ENCODE measurements around the gene PVALEF. TPM values are rescaled to one million over a fixed set of nuclear protein-coding genes. Genes with fewer than 3 reads are reported as not detected.

Gene PVALEF
- polyA plus RNA-seq, 1 of the 3 experiments (the other 2 are of a cell fraction), result not detected

DNA sequence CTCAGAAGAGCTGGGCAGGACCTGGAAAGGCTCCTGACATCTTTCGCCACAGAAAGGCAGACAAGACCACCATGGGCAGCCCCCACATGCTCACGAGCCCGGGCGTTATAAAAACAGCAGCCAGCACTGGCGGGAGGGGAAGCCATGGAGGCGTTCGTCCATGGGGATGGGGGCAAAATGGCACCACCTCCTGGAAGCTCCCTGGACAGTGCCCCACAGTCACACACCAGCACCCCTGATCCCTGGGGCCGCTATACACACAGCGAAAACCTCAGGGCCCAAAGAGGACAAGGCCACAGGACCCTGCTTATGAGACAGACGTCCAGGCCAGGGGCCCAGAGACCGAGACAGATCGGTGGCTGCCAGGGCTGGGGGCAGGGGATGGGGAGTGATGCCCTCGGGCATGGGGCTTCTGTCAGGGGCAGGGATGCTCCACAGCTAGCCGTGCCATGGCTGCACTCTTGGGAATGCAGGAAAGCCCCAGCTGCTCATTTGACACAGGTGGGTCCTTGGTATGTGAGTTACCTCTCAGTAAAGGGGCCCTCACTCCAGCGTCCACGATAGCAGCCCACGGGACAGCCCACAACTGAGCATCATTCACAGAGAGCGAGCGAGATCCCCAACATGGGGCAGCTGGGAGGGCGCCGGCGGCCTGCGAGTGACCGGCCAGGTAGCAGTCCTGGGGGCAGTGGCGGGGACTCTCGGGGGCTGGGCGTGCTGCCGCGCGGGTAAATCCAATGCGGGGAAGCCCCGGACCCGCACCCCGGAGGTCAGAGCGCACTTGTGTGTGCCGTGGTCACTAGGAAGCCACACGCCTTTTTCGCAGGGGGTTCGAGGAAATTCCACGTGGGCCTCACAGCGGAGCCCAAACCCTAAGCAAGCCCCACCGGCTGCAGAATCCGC, 6.4 kb upstream of the PVALEF start:
- H3K9ac ChIP-seq, result no peak overlapping the region

DNA sequence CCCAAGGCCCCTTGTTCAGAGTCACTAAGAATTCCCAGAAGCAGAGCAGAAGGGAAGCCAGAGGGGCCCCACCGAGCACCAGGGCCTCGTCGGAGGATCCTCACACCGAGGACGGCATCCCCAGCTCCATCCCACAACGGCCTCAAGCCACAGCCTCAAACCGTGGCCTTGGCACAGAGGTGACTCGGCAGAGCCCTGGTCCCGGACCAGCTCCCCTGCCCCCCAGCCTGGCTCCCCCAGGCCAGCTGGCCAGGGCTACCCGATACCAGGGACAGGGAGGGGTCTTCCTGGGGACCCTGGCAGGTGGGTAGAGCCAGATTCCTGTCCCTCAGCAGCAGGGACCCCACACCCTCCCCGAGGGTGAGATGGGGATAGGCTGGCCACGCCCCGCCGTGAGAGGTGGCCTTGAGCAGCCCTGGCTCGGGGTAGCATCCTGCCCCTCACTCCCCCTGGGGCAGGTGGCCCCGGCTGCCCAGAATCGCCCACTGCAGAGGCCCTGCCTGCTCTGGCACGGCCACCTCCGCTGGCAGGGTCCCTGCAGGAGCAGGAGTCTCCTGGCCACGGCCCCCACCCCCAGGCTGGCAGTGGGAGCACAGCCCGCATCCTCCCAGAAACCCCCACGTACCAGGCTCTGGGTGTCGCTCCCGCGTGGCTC, 5.6 kb upstream of the PVALEF start:
- Histone ChIP-seq H3K79me2 (ENCODE audit: insufficient read depth) (no peaks in the 10 kb centered on the region), H3K9me2 (no peaks in the 10 kb centered on the region), H3K4me3 (ENCODE audit: low read depth in 2 of 2, low read length in 1 of 2) (no peak overlapping the region), H3K27me3 (ENCODE audit: insufficient read depth) (0 out of 2 replicates have a peak, but pooled peaks cover under 1% of the 10 kb centered on the region), H3F3A (replicated peaks; ENCODE audit: insufficient read depth) (peaks cover 5% of the 10 kb centered on the region), H2AFZ (ENCODE audit: low read depth) (no peak overlapping the region), H3K4me1 (ENCODE audit: control insufficient read depth in 1 of 2, insufficient read depth in 2 of 2, low read depth in 1 of 2, low read length in 1 of 2) (peaks cover 0 to 12% of the 10 kb centered on the region in 2 experiments; a peak in 1 of 4 replicates), H3K9me3 (no peaks in the 10 kb centered on the region), H3K36me3 (replicated peaks in 1 of 2; ENCODE audit: control insufficient read depth in 1 of 2, insufficient read depth in 2 of 2, low read length in 1 of 2) (no peaks in the 10 kb centered on the region), H4K20me1 (ENCODE audit: insufficient read depth) (no peaks in the 10 kb centered on the region), H3K27ac (ENCODE audit: low read depth in 2 of 2, low read length in 1 of 2) (no peak overlapping the region), H3K4me2 (no peak overlapping the region), H3K9ac (no peak overlapping the region)
- POLR2A ChIA-PET, result no interaction called here
- no peak for DNase-seq
- CTCF ChIA-PET, result interaction anchor here (1.4 to 2.2 kb wide), 2 partner anchors 17 to 42 kb away, joined by 4 to 14 read pairs; no protein-coding TSS in a partner anchor
- TF ChIP-seq TCF12 (IDR thresholded peaks at IDR 0.05), result no peak
- TF ChIP-seq, protein P1, sequence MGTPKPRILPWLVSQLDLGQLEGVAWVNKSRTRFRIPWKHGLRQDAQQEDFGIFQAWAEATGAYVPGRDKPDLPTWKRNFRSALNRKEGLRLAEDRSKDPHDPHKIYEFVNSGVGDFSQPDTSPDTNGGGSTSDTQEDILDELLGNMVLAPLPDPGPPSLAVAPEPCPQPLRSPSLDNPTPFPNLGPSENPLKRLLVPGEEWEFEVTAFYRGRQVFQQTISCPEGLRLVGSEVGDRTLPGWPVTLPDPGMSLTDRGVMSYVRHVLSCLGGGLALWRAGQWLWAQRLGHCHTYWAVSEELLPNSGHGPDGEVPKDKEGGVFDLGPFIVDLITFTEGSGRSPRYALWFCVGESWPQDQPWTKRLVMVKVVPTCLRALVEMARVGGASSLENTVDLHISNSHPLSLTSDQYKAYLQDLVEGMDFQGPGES (IDR thresholded peaks at IDR 0.05; ENCODE audit: low read depth, low read length), result no peak
- TF ChIP-seq FOXJ3 (CRISPR knock-in tag; IDR thresholded peaks at IDR 0.05), result no peak
- no peak for TF ChIP-seq POLR2AphosphoS5 (IDR thresholded peaks at IDR 0.05; ENCODE audit: low read depth, low read length)
- TF ChIP-seq SMC3 (IDR thresholded peaks at IDR 0.05; ENCODE audit: low read depth, low read length), result no peak
- no peak for TF ChIP-seq MEF2A (IDR thresholded peaks at IDR 0.05; ENCODE audit: borderline replicate concordance, low read depth)
- no peak for TF ChIP-seq FOXM1 (IDR thresholded peaks at IDR 0.05; ENCODE audit: low read depth)
- TF ChIP-seq NFIC (IDR thresholded peaks at IDR 0.05; ENCODE audit: borderline replicate concordance), result no peak
- no peak for TF ChIP-seq GABPA (IDR thresholded peaks at IDR 0.05; ENCODE audit: low read depth)
- TF ChIP-seq, protein P2, sequence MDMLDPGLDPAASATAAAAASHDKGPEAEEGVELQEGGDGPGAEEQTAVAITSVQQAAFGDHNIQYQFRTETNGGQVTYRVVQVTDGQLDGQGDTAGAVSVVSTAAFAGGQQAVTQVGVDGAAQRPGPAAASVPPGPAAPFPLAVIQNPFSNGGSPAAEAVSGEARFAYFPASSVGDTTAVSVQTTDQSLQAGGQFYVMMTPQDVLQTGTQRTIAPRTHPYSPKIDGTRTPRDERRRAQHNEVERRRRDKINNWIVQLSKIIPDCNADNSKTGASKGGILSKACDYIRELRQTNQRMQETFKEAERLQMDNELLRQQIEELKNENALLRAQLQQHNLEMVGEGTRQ (IDR thresholded peaks at IDR 0.05; ENCODE audit: borderline replicate concordance, low read depth, low read length), result no peak
- TF ChIP-seq RXRA (IDR thresholded peaks at IDR 0.05; ENCODE audit: borderline replicate concordance, low read depth), result no peak
- TF ChIP-seq, protein P3, sequence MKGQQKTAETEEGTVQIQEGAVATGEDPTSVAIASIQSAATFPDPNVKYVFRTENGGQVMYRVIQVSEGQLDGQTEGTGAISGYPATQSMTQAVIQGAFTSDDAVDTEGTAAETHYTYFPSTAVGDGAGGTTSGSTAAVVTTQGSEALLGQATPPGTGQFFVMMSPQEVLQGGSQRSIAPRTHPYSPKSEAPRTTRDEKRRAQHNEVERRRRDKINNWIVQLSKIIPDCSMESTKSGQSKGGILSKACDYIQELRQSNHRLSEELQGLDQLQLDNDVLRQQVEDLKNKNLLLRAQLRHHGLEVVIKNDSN (IDR thresholded peaks at IDR 0.05; ENCODE audit: borderline replicate concordance, low read depth), result no peak
- TF ChIP-seq ELF1 (IDR thresholded peaks at IDR 0.05), result no peak
- no peak for TF ChIP-seq FOSL2 (IDR thresholded peaks at IDR 0.05; ENCODE audit: borderline replicate concordance, low read depth)
- TF ChIP-seq NRF1 (IDR thresholded peaks at IDR 0.05; ENCODE audit: low read depth, low read length), result no peak
- no peak for TF ChIP-seq TAF1 (IDR thresholded peaks at IDR 0.05; ENCODE audit: borderline replicate concordance, low read depth, low read length)
- no peak for TF ChIP-seq TEAD4 (IDR thresholded peaks at IDR 0.05; ENCODE audit: borderline replicate concordance, insufficient read depth)
- TF ChIP-seq RFX5 (IDR thresholded peaks at IDR 0.05; ENCODE audit: low read length), result no peak
- WGBS (ENCODE audit: low lambda C conversion rate), result 78% methylated on average over 3 of the region's 25 CpGs

More for the DNA sequence above, 6.4 kb upstream of the PVALEF start:
- WGBS (ENCODE audit: low lambda C conversion rate), result 75% methylated on average over 39 of the region's 43 CpGs
- Histone ChIP-seq H3K79me2 (ENCODE audit: insufficient read depth) (no peaks in the 10 kb centered on the region), H3K9me3 (no peaks in the 10 kb centered on the region), H3F3A (replicated peaks; ENCODE audit: insufficient read depth) (no peaks in the 10 kb centered on the region), H3K27me3 (ENCODE audit: insufficient read depth) (no peaks in the 10 kb centered on the region), H2AFZ (ENCODE audit: low read depth) (no peak overlapping the region), H3K36me3 (replicated peaks in 1 of 2; ENCODE audit: control insufficient read depth in 1 of 2, insufficient read depth in 2 of 2, low read length in 1 of 2) (no peaks in the 10 kb centered on the region), H3K4me3 (ENCODE audit: low read depth in 2 of 2, low read length in 1 of 2) (no peak overlapping the region), H4K20me1 (ENCODE audit: insufficient read depth) (no peaks in the 10 kb centered on the region), H3K27ac (ENCODE audit: low read depth in 2 of 2, low read length in 1 of 2) (no peak overlapping the region), H3K9me2 (no peaks in the 10 kb centered on the region), H3K4me1 (ENCODE audit: control insufficient read depth in 1 of 2, insufficient read depth in 2 of 2, low read depth in 1 of 2, low read length in 1 of 2) (peaks cover 0 to 4% of the 10 kb centered on the region in 2 experiments; a peak in 1 of 4 replicates), H3K4me2 (no peak overlapping the region)
- CTCF ChIA-PET, result interaction anchor here (0.8 to 2.2 kb wide), 6 partner anchors 16 to 395 kb away, joined by 3 to 14 read pairs (median 3); no protein-coding TSS in a partner anchor
- POLR2A ChIA-PET, result no interaction called here
- no peak for DNase-seq
- no peak for TF ChIP-seq MXI1 (IDR thresholded peaks at IDR 0.05; ENCODE audit: low read depth, low read length)
- no peak for TF ChIP-seq FOXJ3 (CRISPR knock-in tag; IDR thresholded peaks at IDR 0.05)
- TF ChIP-seq CHD2 (IDR thresholded peaks at IDR 0.05; ENCODE audit: low read length, partially characterized antibody), result no peak
- TF ChIP-seq RFX5 (IDR thresholded peaks at IDR 0.05; ENCODE audit: low read length), result no peak
- no peak for TF ChIP-seq RAD21 (IDR thresholded peaks at IDR 0.05; ENCODE audit: low read length)
- no peak for TF ChIP-seq TAF1 (IDR thresholded peaks at IDR 0.05; ENCODE audit: borderline replicate concordance, low read depth, low read length)
- no peak for TF ChIP-seq GABPA (IDR thresholded peaks at IDR 0.05; ENCODE audit: low read depth)
- no peak for TF ChIP-seq SIN3A (IDR thresholded peaks at IDR 0.05; ENCODE audit: borderline replicate concordance, low read depth, low read length)
- no peak for TF ChIP-seq ELF1 (IDR thresholded peaks at IDR 0.05)
- no peak for TF ChIP-seq NFIC (IDR thresholded peaks at IDR 0.05; ENCODE audit: borderline replicate concordance)
- TF ChIP-seq NRF1 (IDR thresholded peaks at IDR 0.05; ENCODE audit: low read depth, low read length), result no peak
- TF ChIP-seq, protein P4, sequence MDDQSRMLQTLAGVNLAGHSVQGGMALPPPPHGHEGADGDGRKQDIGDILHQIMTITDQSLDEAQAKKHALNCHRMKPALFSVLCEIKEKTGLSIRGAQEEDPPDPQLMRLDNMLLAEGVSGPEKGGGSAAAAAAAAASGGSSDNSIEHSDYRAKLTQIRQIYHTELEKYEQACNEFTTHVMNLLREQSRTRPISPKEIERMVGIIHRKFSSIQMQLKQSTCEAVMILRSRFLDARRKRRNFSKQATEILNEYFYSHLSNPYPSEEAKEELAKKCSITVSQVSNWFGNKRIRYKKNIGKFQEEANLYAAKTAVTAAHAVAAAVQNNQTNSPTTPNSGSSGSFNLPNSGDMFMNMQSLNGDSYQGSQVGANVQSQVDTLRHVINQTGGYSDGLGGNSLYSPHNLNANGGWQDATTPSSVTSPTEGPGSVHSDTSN (IDR thresholded peaks at IDR 0.05), result no peak
- TF ChIP-seq FOSL2 (IDR thresholded peaks at IDR 0.05; ENCODE audit: borderline replicate concordance, low read depth), result no peak
